HG03521 (cell line): ENCODE data around the gene PRKCE.
"Not testable (repeated sequence)": the region's sequence is repeated elsewhere in the genome, so short reads cannot be mapped to it uniquely, and the experiment has no call there.

Experiments used
- ATAC-seq: cut with Tn5 transposase; IDR thresholded peaks from one replicate; pipeline ENCODE4 v1.9.1; 2021; ENCODE audit warnings: mild to moderate bottlenecking, moderate library complexity; ENCODE audit not compliant: unreplicated experiment

The PRKCE gene

DNA sequence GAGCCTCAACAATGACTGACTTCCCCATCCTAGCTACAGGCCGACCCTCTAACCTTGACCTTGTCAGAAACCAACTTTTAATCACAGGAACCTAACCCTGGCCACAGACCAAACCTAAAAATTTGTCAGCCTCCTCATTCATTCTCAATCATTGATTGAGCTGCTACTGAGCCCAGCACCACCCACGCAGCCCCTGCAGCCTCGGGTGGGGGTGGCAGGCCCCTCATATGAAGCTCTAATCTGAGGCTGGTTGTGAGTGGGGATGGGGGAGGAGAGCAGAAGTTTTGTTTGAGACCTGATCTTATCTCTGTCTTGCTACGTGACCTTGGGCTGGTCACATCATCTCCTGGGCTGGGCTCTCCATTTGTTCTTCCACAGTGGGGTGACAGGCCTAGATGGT lies 546.2 kb downstream of the PRKCE start:
- ATAC-seq = no peak

GRCh38 chr2:46198164-46198883 lies 546.8 kb downstream of the PRKCE start:
- no peak for ATAC-seq

DNA sequence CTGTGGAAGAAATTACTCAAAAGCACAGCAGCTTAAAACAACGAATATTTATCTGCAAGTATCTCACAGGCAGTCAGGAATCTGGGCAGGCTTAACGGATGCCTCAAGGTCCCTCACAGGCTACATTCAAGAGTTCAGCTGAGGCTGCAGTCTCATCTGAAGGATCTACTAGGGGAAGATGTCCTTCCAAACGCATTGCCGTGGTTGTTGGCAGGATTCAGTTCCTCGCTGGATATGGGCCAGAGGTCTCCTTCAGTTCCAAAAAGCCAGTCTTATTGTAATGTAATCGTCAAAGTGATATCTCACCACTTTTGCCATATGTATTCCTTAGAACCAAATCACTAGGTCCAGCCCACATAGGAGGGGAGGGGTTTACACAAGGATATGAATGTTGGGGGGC lies 547.5 kb downstream of the PRKCE start:
- ATAC-seq = no peak

- ATAC-seq = no peak
Observed at GRCh38 chr2:46200100-46200690, 548.7 kb downstream of the PRKCE start.

DNA sequence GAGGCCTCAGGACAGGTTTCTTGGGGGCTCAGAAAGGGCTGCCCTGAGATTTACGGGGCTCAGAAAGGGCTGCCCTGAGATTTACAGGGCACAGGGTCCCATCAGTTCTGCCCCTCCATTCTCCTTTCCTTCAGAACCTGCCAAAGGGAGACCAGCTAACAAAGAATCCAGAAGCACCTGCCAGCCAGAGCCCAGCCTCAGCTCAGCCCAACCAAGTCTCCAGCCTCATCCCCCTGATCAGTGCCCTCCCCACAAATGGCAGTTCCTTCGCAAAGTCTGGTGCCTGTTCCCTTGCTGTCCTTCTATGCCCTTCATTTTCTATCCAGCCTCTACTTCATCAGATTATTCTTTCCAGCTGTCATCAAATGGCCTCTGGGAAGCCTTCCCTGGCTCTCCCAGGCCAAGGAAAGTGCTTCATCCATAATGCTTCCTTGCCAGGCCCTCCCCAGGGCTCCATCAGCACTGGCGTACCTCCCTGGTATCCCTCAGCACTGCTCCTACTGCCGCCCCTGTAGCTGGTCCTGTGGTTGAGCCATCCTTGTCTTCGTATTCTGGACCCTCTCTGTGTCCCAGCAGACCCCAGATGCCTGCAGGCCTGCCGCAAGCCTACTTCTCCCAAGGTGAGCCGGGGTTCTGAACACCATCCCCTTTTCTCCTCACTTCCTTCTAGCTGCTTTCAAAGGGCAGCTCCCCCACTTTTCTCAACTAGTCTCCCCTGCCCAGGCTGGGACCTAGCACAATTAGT lies 549.6 kb downstream of the PRKCE start:
- no peak for ATAC-seq

DNA sequence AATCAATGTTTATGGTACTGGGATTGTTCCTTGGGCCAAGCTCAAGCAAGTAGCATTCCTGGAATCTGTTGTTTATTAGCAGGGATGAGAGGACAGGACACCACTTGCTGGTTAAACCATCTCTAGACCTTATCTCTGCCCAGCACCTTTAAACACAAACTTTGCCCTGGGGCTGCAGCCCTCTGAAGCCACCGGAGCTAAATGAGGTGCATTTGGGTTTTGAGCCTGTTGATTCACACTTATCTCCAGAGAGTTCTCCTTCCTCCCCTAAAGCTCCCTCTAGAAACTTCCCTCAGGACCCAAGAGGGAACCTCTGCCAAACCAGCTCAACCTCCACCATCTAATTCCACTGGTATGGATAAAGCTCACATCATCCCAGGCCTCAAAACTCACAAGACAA lies 551.0 kb downstream of the PRKCE start:
- no peak for ATAC-seq

DNA sequence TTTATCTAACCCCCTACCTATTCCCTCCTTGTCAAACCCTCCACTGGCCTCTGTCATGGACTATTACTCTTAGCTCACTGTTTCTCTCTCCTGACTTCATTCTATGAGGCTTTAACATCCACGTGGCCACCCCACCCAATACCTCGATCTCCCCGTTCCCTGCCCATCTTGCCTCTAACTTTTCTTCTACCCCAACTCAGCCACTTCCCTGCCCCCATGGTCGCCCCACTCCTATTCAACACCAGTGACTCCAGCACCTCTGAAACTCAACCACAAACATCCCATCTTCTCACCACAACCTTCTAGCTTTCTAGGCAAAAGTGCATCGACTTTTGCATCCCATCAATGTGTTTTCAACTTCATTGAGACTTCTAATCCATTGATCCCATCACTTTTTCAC lies 551.5 kb downstream of the PRKCE start:
- no peak for ATAC-seq

DNA sequence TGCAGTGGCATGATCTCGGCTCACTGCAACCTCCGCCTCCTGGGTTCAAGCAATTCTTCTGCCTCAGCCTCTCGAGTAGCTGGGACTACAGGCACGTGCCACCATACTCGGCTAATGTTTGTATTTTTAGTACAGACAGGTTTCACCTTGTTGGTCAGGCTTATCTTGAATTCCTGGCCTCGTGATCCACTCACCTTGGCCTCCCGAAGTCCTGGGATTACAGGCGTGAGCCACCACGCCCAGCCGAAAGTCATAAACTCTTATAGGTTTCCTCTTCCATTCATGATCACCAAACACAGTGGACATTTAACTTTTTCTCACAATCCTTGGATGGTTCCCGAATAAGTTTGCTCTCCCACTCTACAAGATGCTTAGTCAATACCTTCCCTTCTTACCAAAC lies 552.2 kb downstream of the PRKCE start:
- ATAC-seq = not testable (repeated sequence)

DNA sequence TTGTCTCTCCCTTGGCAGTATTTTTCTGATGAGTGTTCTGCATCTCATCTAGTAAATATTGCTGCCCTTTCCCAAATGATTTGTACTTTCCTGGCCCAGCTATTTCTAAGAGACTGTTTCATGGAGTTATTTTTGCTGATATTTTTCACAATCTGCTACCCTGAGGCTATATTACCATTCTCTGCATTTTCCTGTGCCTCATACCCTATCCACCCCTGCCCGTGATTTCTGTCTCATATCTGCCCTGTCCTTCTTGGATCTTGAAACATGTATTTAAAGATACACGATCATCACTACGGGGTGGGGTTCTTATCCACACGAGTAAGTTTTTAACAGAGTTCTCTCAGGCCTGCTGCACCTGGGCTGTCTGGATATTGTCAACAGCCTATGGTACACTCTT lies 556.1 kb downstream of the PRKCE start:
- no peak for ATAC-seq

- ATAC-seq = no peak
Observed at GRCh38 chr2:46208766-46209165, 557.3 kb downstream of the PRKCE start.

DNA sequence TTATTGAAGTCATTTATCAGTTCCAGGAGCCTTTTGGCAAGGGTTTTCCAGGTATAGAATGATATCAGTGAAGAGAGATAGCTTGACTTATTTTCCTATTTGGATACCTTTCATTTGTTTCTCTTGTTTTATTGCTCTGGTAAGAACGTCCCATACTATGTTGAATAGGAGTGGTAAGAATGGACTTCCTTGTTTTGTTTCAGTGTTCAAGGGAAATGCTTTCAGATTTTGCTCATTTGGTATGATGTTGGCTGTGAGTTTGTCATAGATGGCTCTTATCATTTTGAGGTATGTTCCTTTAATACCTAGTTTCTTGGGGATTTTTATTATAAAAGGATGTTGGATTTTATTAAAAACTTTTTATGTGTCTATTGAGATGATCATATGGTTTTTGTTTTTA lies 558.6 kb downstream of the PRKCE start:
- ATAC-seq = no peak

- ATAC-seq = no peak
Observed at GRCh38 chr2:46211461-46211860, 560.0 kb downstream of the PRKCE start.

GRCh38 chr2:46213906-46214305 lies 562.4 kb downstream of the PRKCE start:
- no peak for ATAC-seq

DNA sequence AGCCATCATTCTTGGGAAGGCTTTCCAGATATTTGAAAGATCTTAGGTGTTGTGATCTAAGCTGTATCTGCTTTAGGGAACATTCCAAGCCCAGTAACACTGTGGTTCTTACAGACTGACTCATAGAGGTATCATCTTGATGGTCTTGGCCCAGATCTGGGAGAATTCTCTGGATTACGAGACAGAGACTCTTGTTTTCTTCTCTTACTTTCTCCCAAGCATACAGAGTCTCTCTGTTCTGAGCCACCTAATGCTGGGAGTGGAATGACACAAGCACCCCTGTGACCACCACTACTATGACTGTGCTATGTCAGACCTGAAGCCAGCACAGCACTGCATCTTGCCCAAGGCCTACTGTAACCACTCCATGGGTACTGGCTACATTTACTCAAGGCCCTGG lies 564.7 kb downstream of the PRKCE start:
- no peak for ATAC-seq

DNA sequence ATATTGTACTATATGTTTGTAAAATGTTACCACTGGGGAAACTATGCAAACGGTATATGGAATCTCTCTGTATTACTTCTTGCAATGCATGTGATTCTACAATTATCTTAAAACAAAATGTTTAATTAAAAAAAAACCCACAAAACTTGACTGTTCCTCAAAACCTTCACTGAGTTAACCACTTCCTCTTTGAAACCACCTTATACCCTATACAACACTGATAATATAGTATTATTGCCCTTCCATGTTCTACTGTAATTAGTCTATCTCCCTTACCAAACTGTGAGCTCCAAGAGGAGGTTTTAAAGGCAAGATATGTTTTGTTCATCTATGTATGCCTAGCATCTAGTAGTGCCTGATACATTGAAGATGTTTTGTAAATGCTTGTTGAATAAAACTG lies 572.0 kb downstream of the PRKCE start:
- ATAC-seq = not testable (repeated sequence)

GRCh38 chr2:46225150-46225625 lies 573.7 kb downstream of the PRKCE start:
- no peak for ATAC-seq

- ATAC-seq = no peak
Observed at GRCh38 chr2:46225730-46226129, 574.3 kb downstream of the PRKCE start.

DNA sequence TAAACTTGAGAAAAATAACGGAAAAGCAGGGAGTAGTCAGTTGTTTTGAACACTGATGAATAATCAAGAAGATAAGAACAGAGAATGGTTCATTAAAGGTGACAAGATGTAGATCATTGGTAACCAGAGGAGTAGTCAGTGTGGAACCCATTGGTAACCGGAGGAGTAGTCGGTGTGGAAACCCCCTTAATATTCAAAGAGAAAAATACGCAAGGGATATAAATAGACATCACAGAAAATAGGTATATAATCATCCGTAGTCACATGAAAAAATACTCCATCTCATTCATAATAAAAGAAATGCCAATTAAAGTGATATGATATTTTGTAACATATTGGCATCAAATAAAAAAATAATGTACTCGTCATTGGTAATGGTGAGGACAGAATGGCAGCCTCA lies 575.1 kb downstream of the PRKCE start:
- no peak for ATAC-seq

- no peak for ATAC-seq
Observed at GRCh38 chr2:46227022-46227421, 575.5 kb downstream of the PRKCE start.

GRCh38 chr2:46227674-46228289 lies 576.3 kb downstream of the PRKCE start:
- no peak for ATAC-seq
